Endothelial cell of umbilical vein (primary cell): ENCODE measurements around the gene STK32C. TPM values are rescaled to one million over a fixed set of nuclear protein-coding genes. Genes with fewer than 3 reads are reported as not detected.

Experiments
- BruUV-seq: library from RNA; stranded (reverse); fragments of 400-500 nt; replicated peaks from 2 replicates; lab custom pipeline; 2021; lab: Mats Ljungman, UMichigan
- CTCF ChIA-PET: fragments of 300-600, 350-600 bp; sonication (Branson Sonifier 250); formaldehyde crosslinking; loops from one replicate; lab custom pipeline; 2021; ENCODE audit warnings: antibody characterized with exemption, inconsistent platforms; lab: Charles Lee
- POLR2A ChIA-PET: fragments of 300-600, 350-600 bp; sonication (Branson Sonifier 250); formaldehyde crosslinking; loops from one replicate; lab custom pipeline; 2021; ENCODE audit warnings: antibody characterized with exemption, inconsistent platforms; lab: Charles Lee
- DNase-seq: peaks from one replicate; pipeline ENCODE4 v3.0.0-alpha.2; 2011; ENCODE audit warnings: low read depth, low spot score
- FAIRE-seq: peaks from 2 replicates; lab custom pipeline; 2011; peaks lifted over from hg19 to GRCh38; lab: Jason Lieb, UNC
- H2AFZ ChIP-seq: 2 replicates; pipeline ENCODE4 v1.6.0; 2012; ENCODE audit warnings: low read depth, low read length, control low read depth, inconsistent platforms
- H3K27ac ChIP-seq: 2 replicates; pipeline ENCODE4 v1.5.1; 2011; ENCODE audit warnings: low read depth, mild to moderate bottlenecking, control low read depth, low read length, moderate library complexity; ENCODE audit not compliant: insufficient read depth
- H3K27me3 ChIP-seq, 2 experiments: 2 replicates each; pipeline versions ENCODE4 v1.6.0 to v1.6.1; 2011; ENCODE audit warnings: low read length in 2 of 2, mixed read lengths in 1 of 2; ENCODE audit not compliant: control insufficient read depth in 2 of 2, insufficient read depth in 2 of 2
- H3K36me3 ChIP-seq, 2 experiments: 2 replicates in 1 of 2; 3 replicates in 1 of 2; pipeline ENCODE4 v1.5.1; 2011; ENCODE audit warnings: low read length in 2 of 2, mild to moderate bottlenecking in 1 of 2, moderate library complexity in 1 of 2; ENCODE audit not compliant: control insufficient read depth in 2 of 2, insufficient read depth in 2 of 2; ENCODE audit errors: extremely low read depth in 1 of 2
- H3K4me1 ChIP-seq: 3 replicates; pipeline ENCODE4 v1.5.1; 2011; ENCODE audit warnings: mild to moderate bottlenecking, low read length; ENCODE audit not compliant: control insufficient read depth, insufficient read depth; ENCODE audit errors: extremely low read depth
- H3K4me2 ChIP-seq: 2 replicates; pipeline ENCODE4 v1.6.1; 2011; ENCODE audit warnings: low read length, control low read depth, mixed read lengths; ENCODE audit not compliant: insufficient read depth
- H3K4me3 ChIP-seq, 3 experiments: fragments of 200-600 bp in 1 of 3; sonication (generic), shearing (Covaris generic) in 1 of 3; replicated peaks in 1 of 3; 2 replicates each; pipeline ENCODE4 v1.5.1; 2011 to 2016; ENCODE audit warnings: control low read depth in 3 of 3, low read length in 3 of 3, mild to moderate bottlenecking in 2 of 3, inconsistent platforms in 1 of 3, low read depth in 1 of 3, moderate library complexity in 1 of 3; ENCODE audit not compliant: insufficient read depth in 1 of 3
- H3K79me2 ChIP-seq: 2 replicates; pipeline ENCODE4 v1.6.0; 2012; ENCODE audit warnings: low read length, inconsistent platforms; ENCODE audit not compliant: control insufficient read depth, insufficient read depth
- H3K9ac ChIP-seq: replicated peaks from 2 replicates; pipeline ENCODE3; 2011; ENCODE audit warnings: low read length, control low read depth; ENCODE audit not compliant: insufficient read depth; ENCODE audit errors: extremely low read depth
- H3K9me1 ChIP-seq: replicated peaks from 3 replicates; pipeline ENCODE4 v1.6.0; 2011; ENCODE audit warnings: mild to moderate bottlenecking, low read length; ENCODE audit not compliant: control insufficient read depth, insufficient read depth; ENCODE audit errors: extremely low read depth
- H3K9me3 ChIP-seq: replicated peaks from 2 replicates; pipeline ENCODE4 v1.5.1; 2012; ENCODE audit warnings: low read length, inconsistent platforms; ENCODE audit not compliant: control insufficient read depth, insufficient read depth
- H4K20me1 ChIP-seq: replicated peaks from 2 replicates; pipeline ENCODE3; 2011; ENCODE audit warnings: mild to moderate bottlenecking, low read length; ENCODE audit not compliant: control insufficient read depth, insufficient read depth; ENCODE audit errors: extremely low read depth
- CTCF ChIP-seq, 2 donors: IDR thresholded peaks; 1 replicate in 1 of 2; 2 replicates in 1 of 2; pipeline ENCODE4 v1.5.1; 2011; ENCODE audit warnings: low read length in 2 of 2, mild to moderate bottlenecking in 2 of 2, moderate library complexity in 2 of 2, control low read depth in 1 of 2, inconsistent platforms in 1 of 2, low read depth in 1 of 2; ENCODE audit not compliant: insufficient read depth in 1 of 2; ENCODE audit errors: extremely low read depth in 1 of 2
- EZH2 ChIP-seq: IDR thresholded peaks from 2 replicates; pipeline ENCODE4 v1.6.1; 2012; ENCODE audit warnings: borderline replicate concordance, low read depth, mild to moderate bottlenecking, moderate library complexity, low read length, inconsistent platforms; ENCODE audit not compliant: severe bottlenecking
- FOS ChIP-seq: IDR thresholded peaks from 2 replicates; pipeline ENCODE4 v1.6.1; 2011; ENCODE audit warnings: mild to moderate bottlenecking, low read length, moderate library complexity, borderline replicate concordance; ENCODE audit not compliant: insufficient read depth
- GATA2 ChIP-seq: IDR thresholded peaks from 2 replicates; pipeline ENCODE4 v1.7.0; 2011; ENCODE audit warnings: low read depth, mild to moderate bottlenecking, moderate library complexity, mixed read lengths, low read length; ENCODE audit not compliant: insufficient read length, insufficient read depth
- JUN ChIP-seq: IDR thresholded peaks from 2 replicates; pipeline ENCODE4 v1.6.1; 2011; ENCODE audit warnings: borderline replicate concordance, low read depth; ENCODE audit not compliant: insufficient read length, insufficient read depth
- MAX ChIP-seq: IDR thresholded peaks from 2 replicates; pipeline ENCODE4 v1.6.1; 2011; ENCODE audit not compliant: insufficient read depth, insufficient read length
- MYC ChIP-seq: IDR thresholded peaks from one replicate; pipeline ENCODE4 v1.6.1; 2011; ENCODE audit warnings: mild to moderate bottlenecking, low read depth, low read length
- POLR2AphosphoS5 ChIP-seq: IDR thresholded peaks from 2 replicates; pipeline ENCODE4 v1.6.1; 2012; ENCODE audit warnings: low read depth, mild to moderate bottlenecking, control low read depth, low read length, moderate library complexity; ENCODE audit not compliant: insufficient read depth
- dilution Hi-C: fragments of 300-500 bp; cut with MboI; formaldehyde crosslinking; loops from one replicate; pipeline ENCODE4 v1.15.0; 2019; ENCODE audit warnings: low sequenced_read_pairs; ENCODE audit not compliant: extremely low pct_ligation_motif_present
- intact Hi-C: fragments of 100-400 bp; cut with micrococcal nuclease; formaldehyde crosslinking; loops from one replicate; pipeline ENCODE4 v1.10.0; 2022
- polyA plus RNA-seq, 4 experiments: library from polyadenylated mRNA; depleted of rRNA in 3 of 4; stranded (reverse) in 3 of 4; unstranded in 1 of 4; fragments of >200 nt; gene quantifications; 2 replicates each; pipeline versions ENCODE4 v1.2.1 to v1.2.3, GENCODE V29; 2011 to 2012; ENCODE audit warnings: missing spikeins in 1 of 4
- total RNA-seq: library from RNA; stranded (reverse); gene quantifications from 2 replicates; pipeline ENCODE4 v1.2.3, GENCODE V29; 2021

The STK32C gene
- total and polyA plus RNA-seq, 2 donors (not counting 3 experiments of a cell fraction or from before 2014, with no cell fraction given): 5.4 to 14.1 TPM

DNA sequence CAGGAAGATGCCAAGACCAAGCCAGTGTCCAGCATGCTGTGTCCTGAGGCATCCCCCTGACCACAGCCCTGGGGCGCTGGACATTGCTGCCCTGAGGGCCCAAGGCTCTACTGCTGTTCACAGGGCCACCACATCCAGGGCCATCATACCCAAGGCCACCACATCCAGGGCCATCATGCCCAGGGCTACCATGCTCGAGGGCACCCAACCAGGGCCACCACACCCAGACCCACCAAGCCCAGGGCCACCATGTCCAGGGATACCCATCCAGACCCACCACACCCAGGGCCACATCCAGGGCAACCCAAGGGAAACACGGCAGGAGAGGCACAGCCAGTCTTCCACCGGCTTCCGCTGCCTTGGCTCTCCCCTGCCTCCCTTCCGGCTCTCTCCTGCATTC lies 17.1 kb downstream of the STK32C start:
- ChIA-PET POLR2A (no interaction called here), CTCF (no interaction called here)
- Histone ChIP-seq H3K79me2 (no peaks in the 10 kb centered on the region), H4K20me1 (no peaks in the 10 kb centered on the region), H2AFZ (no peak overlapping the region), H3K9me3 (no peaks in the 10 kb centered on the region), H3K9ac (no peak overlapping the region), H3K27me3 (peaks cover 0 to 4% of the 10 kb centered on the region in 2 experiments), H3K4me2 (no peak overlapping the region), H3K36me3 (no peaks in the 10 kb centered on the region), H3K4me3 (no peak overlapping the region), H3K4me1 (no peaks in the 10 kb centered on the region), H3K27ac (no peak overlapping the region), H3K9me1 (no peaks in the 10 kb centered on the region)
- DNase-seq: no peak
- no peak for TF ChIP-seq JUN
- TF ChIP-seq EZH2: no peak
- TF ChIP-seq POLR2AphosphoS5: no peak
- FAIRE-seq: no peak
- dilution Hi-C loops: no loop called here
- intact Hi-C loops: no loop called here
- no TSS peak for BruUV-seq

DNA sequence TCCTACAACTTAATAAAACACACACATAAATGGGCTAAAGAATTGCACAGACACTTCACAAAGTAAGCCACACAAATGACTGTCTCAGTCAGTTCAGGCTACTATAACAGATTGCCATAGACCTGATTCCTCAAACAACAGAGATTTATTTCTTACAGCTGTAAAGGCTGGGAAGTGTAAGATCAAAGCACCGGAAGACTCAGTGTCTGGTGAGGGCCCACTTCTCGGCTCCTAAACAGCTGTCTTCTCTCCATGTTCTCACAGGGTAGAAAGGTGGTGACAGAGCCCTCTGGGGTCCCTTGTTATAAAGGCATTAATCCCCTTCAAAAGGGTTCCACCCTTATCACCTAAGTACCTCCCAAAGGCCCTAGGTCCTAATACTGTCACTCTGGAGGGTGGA lies 18.3 kb downstream of the STK32C start:
- intact Hi-C loops: no loop called here
- BruUV-seq: no TSS peak
- Histone ChIP-seq H2AFZ (no peak overlapping the region), H3K4me1 (no peaks in the 10 kb centered on the region), H3K4me2 (no peak overlapping the region), H3K9ac (no peak overlapping the region), H3K4me3 (no peak overlapping the region), H3K27ac (no peak overlapping the region), H3K79me2 (no peaks in the 10 kb centered on the region), H3K9me1 (no peaks in the 10 kb centered on the region), H3K9me3 (no peaks in the 10 kb centered on the region), H3K27me3 (peaks cover 0 to 4% of the 10 kb centered on the region in 2 experiments), H3K36me3 (no peaks in the 10 kb centered on the region), H4K20me1 (no peaks in the 10 kb centered on the region)
- FAIRE-seq (no peak), DNase-seq (no peak)
- dilution Hi-C loops: no loop called here
- TF ChIP-seq MAX: no peak
- no peak for TF ChIP-seq GATA2
- TF ChIP-seq JUN: no peak
- no peak for TF ChIP-seq MYC
- no peak for TF ChIP-seq CTCF (IDR thresholded peaks at IDR 0.05; ENCODE audit: extremely low read depth in 1 of 2, insufficient read depth in 1 of 2, low read depth in 1 of 2, low read length in 2 of 2)
- no peak for TF ChIP-seq EZH2
- TF ChIP-seq FOS: no peak
- ChIA-PET POLR2A (no interaction called here), CTCF (no interaction called here)
